Natural killer cell (primary cell): Measurements from ENCODE around the gene MIGA2. TPM values are rescaled to one million over a fixed set of nuclear protein-coding genes. Genes with fewer than 3 reads are reported as not detected.

Experiments
- ATAC-seq, 3 donors: fragments of 150-1000 bp in 2 of 3; fragments of 200-7000 bp in 1 of 3; cut with Tn5 transposase; 1 replicate in 1 of 3; 2 replicates in 2 of 3; pipeline ENCODE4 v1.10.0; 2021; ENCODE audit warnings: mild to moderate bottlenecking in 2 of 3, moderate library complexity in 2 of 3
- DNase-seq, 2 donors: peaks; one replicate each; pipeline versions ENCODE4 v3.0.0 to v3.0.0-alpha.2; 2013 to 2021; ENCODE audit warnings: mixed read lengths in 1 of 2
- H3K27ac ChIP-seq: one replicate; pipeline ENCODE4 v1.5.1; 2013; ENCODE audit warnings: mild to moderate bottlenecking, low read length
- H3K27me3 ChIP-seq: one replicate; pipeline ENCODE4 v1.6.1; 2013; ENCODE audit warnings: low read length; ENCODE audit not compliant: control insufficient read depth, insufficient read depth
- H3K36me3 ChIP-seq: one replicate; pipeline ENCODE4 v1.6.1; 2013; ENCODE audit warnings: low read length; ENCODE audit not compliant: control insufficient read depth, insufficient read depth
- H3K4me1 ChIP-seq: one replicate; pipeline ENCODE4 v1.6.1; 2013; ENCODE audit warnings: low read length; ENCODE audit not compliant: control insufficient read depth, insufficient read depth
- H3K4me3 ChIP-seq: one replicate; pipeline ENCODE4 v1.5.1; 2013; ENCODE audit warnings: low read length
- H3K9me3 ChIP-seq: one replicate; pipeline ENCODE4 v1.6.1; 2013; ENCODE audit warnings: low read length; ENCODE audit not compliant: control insufficient read depth, insufficient read depth
- H3K27ac Mint-ChIP-seq, 2 donors: one replicate each; pipeline ENCODE4 v1.8.0; 2022; ENCODE audit warnings: mild to moderate bottlenecking in 2 of 2, mixed read lengths in 2 of 2, moderate library complexity in 1 of 2
- H3K27me3 Mint-ChIP-seq, 2 donors: one replicate each; pipeline ENCODE4 v1.8.0; 2022; ENCODE audit warnings: low read depth in 2 of 2, mixed read lengths in 2 of 2
- H3K36me3 Mint-ChIP-seq: one replicate; pipeline ENCODE4 v1.8.0; 2022; ENCODE audit warnings: mixed read lengths
- H3K4me1 Mint-ChIP-seq, 2 donors: one replicate each; pipeline ENCODE4 v1.8.0; 2022; ENCODE audit warnings: mixed read lengths in 2 of 2
- H3K4me3 Mint-ChIP-seq: one replicate; pipeline ENCODE4 v1.8.0; 2022; ENCODE audit warnings: mild to moderate bottlenecking, moderate library complexity, mixed read lengths
- H3K9me3 Mint-ChIP-seq, 2 donors: one replicate each; pipeline ENCODE4 v1.8.0; 2022; ENCODE audit warnings: mixed read lengths in 2 of 2
- CTCF ChIP-seq: fragments of 200-600 bp; IDR thresholded peaks from one replicate; pipeline ENCODE4 v1.8.0; 2022; ENCODE audit warnings: antibody characterized with exemption
- WGBS: methylation state at CpG from one replicate; pipeline ENCODE4 v1.1.7; 2013; ENCODE audit warnings: missing lambda C conversion rate; ENCODE audit not compliant: insufficient coverage; 5-methylcytosine and 5-hydroxymethylcytosine counted together
- intact Hi-C: fragments of 100-400 bp; cut with micrococcal nuclease; formaldehyde crosslinking; loops from one replicate; pipeline ENCODE4 v1.14.2; 2022
- total RNA-seq, 4 donors: library from RNA; stranded (reverse); fragments of 120-200 nt in 1 of 4; gene quantifications; one replicate each; pipeline versions ENCODE4 v1.2.3 to v1.2.4, GENCODE V29; 2013 to 2022

The MIGA2 gene
- total RNA-seq, 3 donors from 2014 or later (not counting 1 experiment from before 2014, with no cell fraction given): 67.3 to 77.9 (median 73.9) TPM

DNA sequence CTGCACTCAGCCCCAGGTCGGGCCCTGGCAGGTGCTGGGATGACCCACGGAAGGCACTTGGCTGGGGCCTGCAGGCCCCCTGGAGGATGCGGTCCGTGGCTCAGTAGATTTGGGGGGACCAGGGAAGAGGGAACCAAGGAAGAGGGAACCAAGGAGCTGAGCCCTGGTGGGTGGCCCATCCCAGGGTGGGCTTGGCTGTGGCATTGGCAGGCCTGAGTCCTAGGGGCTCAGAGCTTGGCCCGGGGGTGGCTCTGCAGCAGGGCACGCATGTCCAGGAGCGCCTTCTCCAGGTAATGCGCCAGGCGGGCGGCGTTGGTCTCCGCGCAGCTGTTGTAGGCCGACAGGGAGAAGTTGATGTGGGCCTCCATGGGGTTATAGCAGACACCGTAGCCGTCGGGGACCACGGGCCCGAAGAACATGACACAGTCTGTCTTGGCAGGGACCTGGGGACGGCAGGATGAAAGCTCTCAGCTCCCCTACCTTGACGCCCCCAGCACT lies 58.8 kb downstream of the MIGA2 start:
- Mint-ChIP-seq H3K4me3 (no peak overlapping the region), H3K4me1 (no peaks in the 10 kb centered on the region), H3K27me3 (no peaks in the 10 kb centered on the region), H3K9me3 (no peaks in the 10 kb centered on the region), H3K36me3 (no peaks in the 10 kb centered on the region), H3K27ac (no peak overlapping the region)
- no peak for ATAC-seq
- Histone ChIP-seq H3K27me3 (no peaks in the 10 kb centered on the region), H3K4me1 (no peaks in the 10 kb centered on the region), H3K36me3 (peaks cover 3% of the 10 kb centered on the region), H3K9me3 (no peaks in the 10 kb centered on the region), H3K4me3 (no peak overlapping the region), H3K27ac (no peak overlapping the region)
- intact Hi-C loops: no loop called here
- no peak for TF ChIP-seq CTCF
- DNase-seq: no peak
- WGBS: 95% methylated on average over 21 of the region's 21 CpGs

DNA sequence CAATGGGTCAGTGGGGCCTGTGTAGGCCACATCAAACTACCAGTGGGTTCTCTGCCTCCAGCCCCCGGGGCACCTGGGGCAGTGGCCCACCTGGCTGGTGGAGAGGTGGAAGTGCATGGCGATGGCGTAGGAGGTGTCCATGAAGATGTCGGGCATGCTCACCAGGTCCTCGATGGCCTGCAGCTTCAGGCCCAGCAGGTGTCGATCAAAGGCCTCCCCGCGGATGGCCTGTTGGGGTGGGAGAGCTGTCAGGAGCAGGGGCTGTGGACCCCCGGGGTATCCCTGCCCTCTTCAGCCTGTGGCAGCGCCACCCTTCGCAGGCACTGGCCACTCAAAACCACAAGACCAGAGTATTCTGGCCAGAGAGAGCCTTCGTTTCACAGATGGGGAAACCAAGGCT lies 59.5 kb downstream of the MIGA2 start:
- Histone ChIP-seq H3K36me3 (no peaks in the 10 kb centered on the region), H3K4me1 (no peaks in the 10 kb centered on the region), H3K27me3 (no peaks in the 10 kb centered on the region), H3K4me3 (no peak overlapping the region), H3K9me3 (no peaks in the 10 kb centered on the region), H3K27ac (no peak overlapping the region)
- H3K27me3 Mint-ChIP-seq: no peaks in the 10 kb centered on the region
- TF ChIP-seq CTCF: no peak
- no peaks in the 10 kb centered on the region for H3K36me3 Mint-ChIP-seq
- H3K4me3 Mint-ChIP-seq: no peak overlapping the region
- DNase-seq (no peak), ATAC-seq (no peak)
- H3K9me3 Mint-ChIP-seq: no peaks in the 10 kb centered on the region
- intact Hi-C loops: no loop called here
- no peak overlapping the region for H3K27ac Mint-ChIP-seq
- H3K4me1 Mint-ChIP-seq: no peaks in the 10 kb centered on the region
- 93% methylated on average over 12 of the region's 12 CpGs for WGBS

DNA sequence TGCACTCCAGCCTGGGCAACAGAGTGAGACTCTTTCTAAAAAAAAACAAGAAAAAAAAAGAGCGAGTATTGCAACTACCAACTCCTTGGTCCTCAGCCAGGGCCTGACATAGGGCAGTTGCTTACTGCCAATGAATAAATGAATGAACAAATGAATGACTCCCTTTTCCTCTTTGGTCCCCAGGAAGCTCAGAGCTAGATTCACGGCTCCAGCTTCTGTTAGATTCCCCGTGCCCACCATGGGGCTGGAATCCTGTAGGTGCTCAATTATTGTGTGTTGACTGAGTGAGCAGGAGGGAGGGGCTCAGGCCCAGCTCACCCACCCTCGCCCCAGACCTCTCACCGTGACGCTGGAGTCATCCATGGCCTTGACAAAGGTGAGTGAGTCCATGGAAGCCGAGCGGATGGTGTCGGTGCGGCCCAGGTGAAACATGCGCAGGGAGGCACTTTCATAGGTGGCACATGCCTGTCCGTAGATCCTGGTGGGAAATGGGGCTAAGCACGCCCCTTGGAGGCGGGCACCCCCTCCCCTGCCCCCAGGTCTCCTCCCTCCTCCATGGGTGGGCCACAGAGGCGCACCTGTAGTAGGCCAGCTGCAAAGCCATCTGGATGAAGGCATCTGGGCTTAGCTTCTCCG lies 61.4 kb downstream of the MIGA2 start:
- Histone ChIP-seq H3K9me3 (no peaks in the 10 kb centered on the region), H3K27ac (no peak overlapping the region), H3K36me3 (no peaks in the 10 kb centered on the region), H3K4me3 (no peak overlapping the region), H3K27me3 (no peaks in the 10 kb centered on the region), H3K4me1 (no peaks in the 10 kb centered on the region)
- Mint-ChIP-seq H3K4me3 (no peak overlapping the region), H3K36me3 (no peaks in the 10 kb centered on the region), H3K4me1 (no peaks in the 10 kb centered on the region), H3K27me3 (no peaks in the 10 kb centered on the region), H3K9me3 (no peaks in the 10 kb centered on the region), H3K27ac (no peak overlapping the region)
- WGBS: 94% methylated on average over 16 of the region's 16 CpGs
- TF ChIP-seq CTCF: no peak
- DNase-seq (no peak), ATAC-seq (no peak)
- intact Hi-C loops: no loop called here

DNA sequence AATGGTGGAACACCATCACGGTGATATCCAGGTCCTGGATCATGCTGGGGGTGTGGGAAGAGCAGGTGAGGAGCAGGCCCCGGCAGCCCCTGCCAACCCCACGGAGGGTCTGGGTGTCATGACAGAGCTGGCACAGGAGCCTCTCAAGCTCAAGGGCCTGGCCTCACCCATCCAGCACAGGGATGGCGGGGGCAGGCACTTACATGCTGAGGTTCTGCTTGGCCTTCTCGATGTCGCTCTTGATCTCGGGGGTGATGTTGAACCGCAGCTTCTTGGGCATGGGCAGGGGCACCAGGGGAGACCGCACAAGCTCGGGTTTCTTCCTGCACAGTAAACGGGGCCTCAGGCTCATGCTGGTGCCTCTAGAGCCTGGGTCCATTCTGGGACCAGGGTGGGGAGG lies 61.9 kb downstream of the MIGA2 start:
- Mint-ChIP-seq H3K4me1 (no peaks in the 10 kb centered on the region), H3K4me3 (no peak overlapping the region), H3K9me3 (no peaks in the 10 kb centered on the region), H3K27ac (no peak overlapping the region), H3K27me3 (no peaks in the 10 kb centered on the region), H3K36me3 (no peaks in the 10 kb centered on the region)
- no peak for TF ChIP-seq CTCF
- no peak overlapping the region for H3K4me3 ChIP-seq
- DNase-seq (no peak), ATAC-seq (no peak)
- no peaks in the 10 kb centered on the region for H3K36me3 ChIP-seq
- H3K9me3 ChIP-seq: no peaks in the 10 kb centered on the region
- H3K4me1 ChIP-seq: no peaks in the 10 kb centered on the region
- no peaks in the 10 kb centered on the region for H3K27me3 ChIP-seq
- 92% methylated on average over 11 of the region's 11 CpGs for WGBS
- no peak overlapping the region for H3K27ac ChIP-seq
- intact Hi-C loops: no loop called here
